GM13976 (cell line): ENCODE results near the gene KAT6B.

ENCODE experiments used
- DNase-seq: peaks from one replicate; pipeline ENCODE4 v3.0.0; 2012; ENCODE audit warnings: low spot score
- in situ Hi-C: fragments of 300-500 bp; cut with MboI; formaldehyde crosslinking; loops from one replicate; pipeline ENCODE4 v1.12.0; 2022; ENCODE audit warnings: low sequenced_read_pairs, mixed read lengths, inconsistent platforms; ENCODE audit not compliant: unreplicated experiment
- TF ChIP-seq, protein P1 (sequence below): IDR thresholded peaks from 2 replicates; pipeline ENCODE4 v1.5.1; 2012; ENCODE audit warnings: borderline replicate concordance, mild to moderate bottlenecking; ENCODE audit not compliant: insufficient read depth; ENCODE audit errors: extremely low read depth, missing control alignments, control extremely low read depth

Gene KAT6B

GRCh38 chr10:74813381-74814259 lies 12.8 kb upstream of the KAT6B start:
- DNase-seq = no peak
- in situ Hi-C loops = no loop called here
- TF ChIP-seq, protein P1, sequence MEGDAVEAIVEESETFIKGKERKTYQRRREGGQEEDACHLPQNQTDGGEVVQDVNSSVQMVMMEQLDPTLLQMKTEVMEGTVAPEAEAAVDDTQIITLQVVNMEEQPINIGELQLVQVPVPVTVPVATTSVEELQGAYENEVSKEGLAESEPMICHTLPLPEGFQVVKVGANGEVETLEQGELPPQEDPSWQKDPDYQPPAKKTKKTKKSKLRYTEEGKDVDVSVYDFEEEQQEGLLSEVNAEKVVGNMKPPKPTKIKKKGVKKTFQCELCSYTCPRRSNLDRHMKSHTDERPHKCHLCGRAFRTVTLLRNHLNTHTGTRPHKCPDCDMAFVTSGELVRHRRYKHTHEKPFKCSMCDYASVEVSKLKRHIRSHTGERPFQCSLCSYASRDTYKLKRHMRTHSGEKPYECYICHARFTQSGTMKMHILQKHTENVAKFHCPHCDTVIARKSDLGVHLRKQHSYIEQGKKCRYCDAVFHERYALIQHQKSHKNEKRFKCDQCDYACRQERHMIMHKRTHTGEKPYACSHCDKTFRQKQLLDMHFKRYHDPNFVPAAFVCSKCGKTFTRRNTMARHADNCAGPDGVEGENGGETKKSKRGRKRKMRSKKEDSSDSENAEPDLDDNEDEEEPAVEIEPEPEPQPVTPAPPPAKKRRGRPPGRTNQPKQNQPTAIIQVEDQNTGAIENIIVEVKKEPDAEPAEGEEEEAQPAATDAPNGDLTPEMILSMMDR = no peak

DNA sequence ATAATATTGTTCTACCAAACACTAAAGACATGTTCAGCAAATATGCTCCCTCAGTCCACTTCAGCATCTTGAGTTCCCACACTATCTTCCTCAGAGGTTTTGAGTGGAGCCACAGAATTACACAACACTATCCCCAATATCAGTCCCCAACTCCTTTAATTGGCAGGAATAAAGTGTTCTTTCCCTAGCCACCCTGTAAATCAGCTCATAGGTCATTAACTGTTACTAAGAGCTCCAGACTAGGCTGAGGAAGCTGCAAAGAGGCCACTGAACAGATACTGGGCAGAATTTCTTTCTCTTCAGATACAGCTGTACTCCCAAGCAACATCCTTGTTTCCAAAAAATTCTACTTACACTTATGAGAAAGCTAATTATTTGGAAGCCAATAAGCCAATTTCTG lies 11.6 kb upstream of the KAT6B start:
- TF ChIP-seq, protein P1 = no peak
- no peak for DNase-seq
- in situ Hi-C loops = no loop called here

- no peak for DNase-seq
- TF ChIP-seq, protein P1 = no peak
- in situ Hi-C loops = no loop called here
These were observed 9.4 kb upstream of the KAT6B start for GRCh38 chr10:74816824-74817498.

DNA sequence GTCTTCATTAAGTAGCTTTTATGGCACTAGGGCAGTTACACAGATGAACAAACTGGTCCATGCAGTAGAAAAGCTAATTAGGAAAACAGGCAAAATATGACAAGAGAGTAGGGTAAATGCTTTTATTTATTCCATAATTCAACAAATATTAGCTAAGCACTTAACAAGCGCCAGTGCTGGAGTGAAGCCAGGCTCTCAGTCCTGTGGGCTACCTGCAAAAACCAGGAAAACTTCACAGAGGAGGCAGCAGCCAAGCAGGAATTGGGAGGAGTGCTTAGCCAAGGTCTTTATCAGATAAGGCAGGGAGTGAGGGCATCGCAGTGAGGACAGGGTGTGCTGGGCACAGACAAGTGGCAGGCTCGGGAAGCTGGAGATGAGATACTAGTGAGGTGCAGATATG lies 4.9 kb upstream of the KAT6B start:
- in situ Hi-C loops = no loop called here
- DNase-seq = no peak
- TF ChIP-seq, protein P1 = no peak

- in situ Hi-C loops = no loop called here
- DNase-seq = no peak
These were observed 4.3 kb upstream of the KAT6B start for GRCh38 chr10:74822101-74822500.

DNA sequence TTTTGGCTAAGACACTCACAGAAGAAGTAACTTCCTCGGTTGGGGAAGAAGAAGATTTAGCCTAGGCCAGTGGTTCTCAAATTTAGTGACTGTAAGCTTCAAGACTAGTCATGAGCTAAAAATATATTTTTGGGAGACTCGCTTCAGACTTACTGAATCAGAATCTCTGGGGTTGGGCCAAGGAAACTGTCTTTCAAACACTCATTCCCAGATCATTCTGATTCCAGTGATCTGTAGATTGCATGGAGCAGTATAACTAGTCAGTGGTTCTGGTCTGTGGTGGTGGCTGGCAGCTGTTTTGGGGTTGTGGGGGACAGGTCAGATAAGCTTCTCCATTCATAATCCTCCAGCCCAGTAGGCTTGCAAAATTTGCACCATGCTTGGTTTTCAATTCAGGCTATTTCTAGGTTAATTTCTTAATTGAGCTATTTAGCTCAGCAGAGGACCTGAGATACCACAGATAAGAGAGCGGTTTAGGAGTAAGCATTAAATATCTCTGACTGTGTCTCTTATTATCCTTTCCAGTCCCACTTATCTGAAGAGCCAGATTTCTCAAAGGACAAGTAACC lies 3.8 kb upstream of the KAT6B start:
- TF ChIP-seq, protein P1 = no peak
- in situ Hi-C loops = no loop called here
- DNase-seq = no peak

More at GRCh38 chr10:74822101-74822500, 4.3 kb upstream of the KAT6B start:
- TF ChIP-seq, protein P1 = no peak
